GM12891 (cell line): ENCODE data around the gene FXYD6.

Experiments used
- PAX5 ChIP-seq: IDR thresholded peaks from 2 replicates; pipeline ENCODE4 v1.6.1; 2011; ENCODE audit warnings: low read length, moderate library complexity, mild to moderate bottlenecking; ENCODE audit not compliant: insufficient read depth, severe bottlenecking
- TAF1 ChIP-seq: IDR thresholded peaks from 2 replicates; pipeline ENCODE4 v1.6.1; 2011; ENCODE audit warnings: low read depth, low read length, control low read depth

DNA sequence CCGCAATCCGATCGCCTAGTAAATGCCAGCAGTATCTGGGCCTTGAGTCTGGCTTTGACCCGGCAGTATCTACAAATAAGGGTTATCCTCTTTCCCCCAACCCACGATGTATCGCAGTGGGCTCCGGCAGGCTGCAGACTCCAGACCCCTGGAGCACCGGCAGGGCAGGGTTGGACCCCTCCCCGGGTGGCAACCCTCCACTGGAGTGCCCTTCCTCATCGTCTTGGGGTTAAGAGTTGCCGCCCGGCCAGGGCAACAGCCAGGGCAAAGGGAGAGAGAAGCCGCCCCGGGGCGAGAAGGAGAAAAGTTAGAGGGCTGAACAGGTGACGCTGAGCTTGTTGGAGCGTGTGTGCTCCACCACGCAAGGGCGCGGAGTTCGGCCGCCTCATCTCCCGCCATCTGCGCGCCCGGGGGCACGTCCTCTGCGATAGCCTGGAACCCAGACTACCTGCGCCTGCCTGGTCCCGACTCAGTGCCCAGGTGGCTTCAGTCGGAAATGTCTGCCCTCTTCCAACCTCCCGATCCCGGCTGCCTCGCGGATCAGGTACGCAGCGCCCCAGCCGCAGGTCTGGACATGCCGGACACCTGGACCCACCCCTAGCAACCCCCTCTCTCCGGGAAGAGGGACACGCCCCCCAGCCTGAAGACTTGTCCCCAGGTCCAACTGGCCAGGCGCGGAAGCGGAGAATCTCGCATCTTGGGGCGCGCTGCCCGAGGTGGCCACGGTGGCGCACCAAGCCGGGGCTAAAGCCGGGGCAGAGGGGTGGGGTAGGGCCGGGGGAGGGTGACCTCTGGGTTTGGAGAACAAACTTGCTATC is 80.6 kb downstream of the FXYD6 start:
- TF ChIP-seq TAF1, result no peak
- no peak for TF ChIP-seq PAX5
